ACC112 (cell line): ENCODE data around the gene SLC9A9.
"Not testable (repeated sequence)": the region's sequence is repeated elsewhere in the genome, so short reads cannot be mapped to it uniquely, and the experiment has no call there.

ENCODE experiments used
- H2AFZ ChIP-seq: fragments of 200-600 bp; sonication (generic); one replicate; pipeline ENCODE4 v1.6.0; 2017; ENCODE audit warnings: antibody characterized with exemption, low read length; ENCODE audit not compliant: unreplicated experiment
- H3K27ac ChIP-seq: fragments of 200-600 bp; sonication (generic); 2 replicates; pipeline ENCODE4 v1.5.1; 2014; ENCODE audit warnings: low read depth, mild to moderate bottlenecking, antibody characterized with exemption, low read length, moderate library complexity
- H3K27me3 ChIP-seq: fragments of 200-600 bp; sonication (generic); 2 replicates; pipeline ENCODE4 v1.6.1; 2014; ENCODE audit warnings: mild to moderate bottlenecking, antibody characterized with exemption, low read length, moderate library complexity, mixed read lengths; ENCODE audit not compliant: insufficient read depth
- H3K36me3 ChIP-seq: fragments of 200-600 bp; sonication (generic); 2 replicates; pipeline ENCODE4 v1.6.1; 2016; ENCODE audit warnings: mild to moderate bottlenecking, antibody characterized with exemption, low read length, moderate library complexity, mixed read lengths; ENCODE audit not compliant: insufficient read depth
- H3K4me1 ChIP-seq: fragments of 200-600 bp; sonication (generic); one replicate; pipeline ENCODE4 v1.6.1; 2016; ENCODE audit warnings: low read length, mixed read lengths; ENCODE audit not compliant: insufficient read depth, unreplicated experiment, control insufficient read depth
- H3K4me3 ChIP-seq: fragments of 200-600 bp; sonication (generic); 2 replicates; pipeline ENCODE4 v1.5.1; 2014; ENCODE audit warnings: mild to moderate bottlenecking, low read depth, low read length
- H3K79me2 ChIP-seq: fragments of 200-600 bp; sonication (generic); one replicate; pipeline ENCODE4 v1.6.0; 2016; ENCODE audit warnings: low read length; ENCODE audit not compliant: control insufficient read depth, unreplicated experiment, insufficient read depth

Gene SLC9A9

GRCh38 chr3:143875546-143875945, 27.3 kb upstream of the SLC9A9 start:
- Histone ChIP-seq H3K27ac (no peak overlapping the region), H3K79me2 (no peaks in the 10 kb centered on the region), H3K36me3 (no peaks in the 10 kb centered on the region), H2AFZ (no peak overlapping the region), H3K4me1 (no peaks in the 10 kb centered on the region), H3K4me3 (no peak overlapping the region), H3K27me3 (no peaks in the 10 kb centered on the region)

GRCh38 chr3:143873553-143873952, 25.3 kb upstream of the SLC9A9 start:
- not testable (repeated sequence) for H3K4me1 ChIP-seq, H2AFZ ChIP-seq, H3K27ac ChIP-seq, H3K36me3 ChIP-seq, H3K79me2 ChIP-seq, H3K27me3 ChIP-seq, H3K4me3 ChIP-seq

GRCh38 chr3:143865302-143865701, 17.0 kb upstream of the SLC9A9 start:
- H3K27ac ChIP-seq = no peak overlapping the region

GRCh38 chr3:143859465-143860203, 11.4 kb upstream of the SLC9A9 start:
- Histone ChIP-seq H3K4me3 (no peak overlapping the region), H3K4me1 (no peaks in the 10 kb centered on the region), H3K36me3 (no peaks in the 10 kb centered on the region), H2AFZ (no peak overlapping the region), H3K79me2 (no peaks in the 10 kb centered on the region), H3K27ac (no peak overlapping the region), H3K27me3 (no peaks in the 10 kb centered on the region)

More at GRCh38 chr3:143865302-143865701, 17.0 kb upstream of the SLC9A9 start:
- Histone ChIP-seq H3K4me1 (no peaks in the 10 kb centered on the region), H3K4me3 (no peak overlapping the region), H3K79me2 (no peaks in the 10 kb centered on the region), H3K27me3 (no peaks in the 10 kb centered on the region), H2AFZ (no peak overlapping the region), H3K36me3 (no peaks in the 10 kb centered on the region)

GRCh38 chr3:143856252-143856970, 8.1 kb upstream of the SLC9A9 start:
- Histone ChIP-seq H2AFZ (no peak overlapping the region), H3K4me3 (no peak overlapping the region), H3K27me3 (no peaks in the 10 kb centered on the region), H3K27ac (no peak overlapping the region), H3K4me1 (peaks cover 1% of the 10 kb centered on the region), H3K36me3 (no peaks in the 10 kb centered on the region), H3K79me2 (no peaks in the 10 kb centered on the region)

GRCh38 chr3:143855183-143855582, 6.9 kb upstream of the SLC9A9 start:
- Histone ChIP-seq H3K79me2 (no peaks in the 10 kb centered on the region), H3K27ac (no peak overlapping the region), H3K36me3 (no peaks in the 10 kb centered on the region), H3K27me3 (no peaks in the 10 kb centered on the region), H3K4me3 (no peak overlapping the region), H3K4me1 (peaks cover 14% of the 10 kb centered on the region), H2AFZ (no peak overlapping the region)

GRCh38 chr3:143851331-143852017, 3.2 kb upstream of the SLC9A9 start:
- Histone ChIP-seq H2AFZ (peak overlapping the region; percentile 8), H3K79me2 (no peaks in the 10 kb centered on the region), H3K36me3 (no peaks in the 10 kb centered on the region), H3K27me3 (no peaks in the 10 kb centered on the region), H3K4me1 (peaks cover 37% of the 10 kb centered on the region), H3K27ac (peak overlapping the region; percentile 20; the same call in 1 of the 2 replicates), H3K4me3 (no peak overlapping the region; the same call in 1 of the 2 replicates)

GRCh38 chr3:143850877-143851276, 2.6 kb upstream of the SLC9A9 start:
- H3K79me2 ChIP-seq = no peaks in the 10 kb centered on the region
- H3K4me3 ChIP-seq = no peak overlapping the region; the same call in 1 of the 2 replicates
- H3K27ac ChIP-seq = peak overlapping the region; percentile 20; the same call in 1 of the 2 replicates
- H3K36me3 ChIP-seq = no peaks in the 10 kb centered on the region
- H3K27me3 ChIP-seq = no peaks in the 10 kb centered on the region
- peaks cover 37% of the 10 kb centered on the region for H3K4me1 ChIP-seq
- peak overlapping the region; percentile 8 for H2AFZ ChIP-seq

GRCh38 chr3:143849854-143850549, 1.7 kb upstream of the SLC9A9 start:
- Histone ChIP-seq H3K4me3 (no peak overlapping the region), H3K4me1 (peaks cover 37% of the 10 kb centered on the region), H3K36me3 (no peaks in the 10 kb centered on the region), H3K79me2 (no peaks in the 10 kb centered on the region), H3K27ac (peak overlapping the region; percentile 4; the same call in 1 of the 2 replicates), H3K27me3 (no peaks in the 10 kb centered on the region), H2AFZ (no peak overlapping the region)

GRCh38 chr3:143848704-143849103, 436 bp upstream of the SLC9A9 start:
- Histone ChIP-seq H3K79me2 (no peaks in the 10 kb centered on the region), H3K27me3 (no peaks in the 10 kb centered on the region), H3K4me3 (peak overlapping the region; percentile 89), H3K4me1 (peaks cover 37% of the 10 kb centered on the region), H2AFZ (peak overlapping the region; percentile 68), H3K36me3 (no peaks in the 10 kb centered on the region), H3K27ac (no peak overlapping the region)
